ENCODE results near the gene PTPRJ. TPM values are rescaled to one million over a fixed set of nuclear protein-coding genes. Genes with fewer than 3 reads are reported as not detected.

The PTPRJ gene
- total RNA-seq, 2 donors from 2014 or later, result 23.6 to 26.5 TPM

- H3K36me3 Mint-ChIP-seq, result peaks cover 0 to 26% of the 10 kb centered on the region in 2 donors
- no peaks in the 10 kb centered on the region for H3K9me3 Mint-ChIP-seq
- DNase-seq (ENCODE audit: low spot score in 2 of 2), result no peak
- ATAC-seq, result no peak
- H3K27ac Mint-ChIP-seq, result peak overlapping the region in 1 of 2 donors; percentile 1
These were observed 57.5 kb downstream of the PTPRJ start for GRCh38 chr11:48037709-48038468.

- DNase-seq (ENCODE audit: low spot score in 2 of 2), result no peak
- no peak for ATAC-seq
- Mint-ChIP-seq H3K27ac (peak overlapping the region in 1 of 2 donors; percentile 13), H3K36me3 (peaks cover 0 to 26% of the 10 kb centered on the region in 2 donors), H3K9me3 (no peaks in the 10 kb centered on the region)
These were observed 60.6 kb downstream of the PTPRJ start for GRCh38 chr11:48040830-48041444.

GRCh38 chr11:48041877-48042695 lies 61.7 kb downstream of the PTPRJ start:
- ATAC-seq (peak in 1 of 2 donors; percentile 47), DNase-seq (ENCODE audit: low spot score in 2 of 2) (no peak)
- Mint-ChIP-seq H3K36me3 (peaks cover 0 to 25% of the 10 kb centered on the region in 2 donors), H3K27ac (peak overlapping the region; percentile 30 to 32), H3K9me3 (no peaks in the 10 kb centered on the region)

GRCh38 chr11:48043111-48043990 lies 63.0 kb downstream of the PTPRJ start:
- no peak for DNase-seq (ENCODE audit: low spot score in 2 of 2)
- ATAC-seq, result peak; percentile 59 to 74
- Mint-ChIP-seq H3K27ac (peak overlapping the region; percentile 30 to 86), H3K36me3 (peaks cover 0 to 24% of the 10 kb centered on the region in 2 donors), H3K9me3 (no peaks in the 10 kb centered on the region)

GRCh38 chr11:48043991-48044512 lies 63.7 kb downstream of the PTPRJ start:
- Mint-ChIP-seq H3K36me3 (peaks cover 0 to 25% of the 10 kb centered on the region in 2 donors), H3K9me3 (no peaks in the 10 kb centered on the region), H3K27ac (peak overlapping the region in 1 of 2 donors; percentile 86)
- no peak for DNase-seq (ENCODE audit: low spot score in 2 of 2)
- ATAC-seq, result peak in 1 of 2 donors; percentile 16

- H3K9me3 Mint-ChIP-seq, result no peaks in the 10 kb centered on the region
- H3K36me3 Mint-ChIP-seq, result peaks cover 0 to 25% of the 10 kb centered on the region in 2 donors
- ATAC-seq, result no peak
- no peak overlapping the region for H3K27ac Mint-ChIP-seq
- DNase-seq (ENCODE audit: low spot score in 2 of 2), result no peak
These were observed 64.2 kb downstream of the PTPRJ start for GRCh38 chr11:48044577-48044976.

- ATAC-seq (no peak), DNase-seq (ENCODE audit: low spot score in 2 of 2) (no peak)
- Mint-ChIP-seq H3K27ac (no peak overlapping the region), H3K9me3 (no peaks in the 10 kb centered on the region), H3K36me3 (peaks cover 0 to 25% of the 10 kb centered on the region in 2 donors)
These were observed 65.2 kb downstream of the PTPRJ start for GRCh38 chr11:48045536-48045935.

GRCh38 chr11:48047616-48048015 lies 67.3 kb downstream of the PTPRJ start:
- peaks cover 0 to 18% of the 10 kb centered on the region in 2 donors for H3K36me3 Mint-ChIP-seq
- ATAC-seq, result no peak
- DNase-seq (ENCODE audit: low spot score in 2 of 2), result no peak
- no peak overlapping the region for H3K27ac Mint-ChIP-seq
- H3K9me3 Mint-ChIP-seq, result no peaks in the 10 kb centered on the region

GRCh38 chr11:48049036-48049435 lies 68.7 kb downstream of the PTPRJ start:
- DNase-seq (ENCODE audit: low spot score in 2 of 2), result no peak
- no peaks in the 10 kb centered on the region for H3K9me3 Mint-ChIP-seq
- ATAC-seq, result no peak
- peaks cover 0 to 18% of the 10 kb centered on the region in 2 donors for H3K36me3 Mint-ChIP-seq
- H3K27ac Mint-ChIP-seq, result peak overlapping the region in 1 of 2 donors; percentile 68

- peaks cover 0 to 15% of the 10 kb centered on the region in 2 donors for H3K36me3 Mint-ChIP-seq
- no peak for ATAC-seq
- no peak overlapping the region for H3K27ac Mint-ChIP-seq
- DNase-seq (ENCODE audit: low spot score in 2 of 2), result no peak
- no peaks in the 10 kb centered on the region for H3K9me3 Mint-ChIP-seq
These were observed 69.9 kb downstream of the PTPRJ start for GRCh38 chr11:48050304-48050703.

- ATAC-seq (no peak), DNase-seq (ENCODE audit: low spot score in 2 of 2) (no peak)
- Mint-ChIP-seq H3K9me3 (no peaks in the 10 kb centered on the region), H3K27ac (peak overlapping the region in 1 of 2 donors; percentile 79), H3K36me3 (peaks cover 0 to 5% of the 10 kb centered on the region in 2 donors)
These were observed 71.0 kb downstream of the PTPRJ start for GRCh38 chr11:48051217-48051830.

GRCh38 chr11:48052183-48053044 lies 72.1 kb downstream of the PTPRJ start:
- peak overlapping the region in 1 of 2 donors; percentile 44 for H3K27ac Mint-ChIP-seq
- ATAC-seq (no peak), DNase-seq (ENCODE audit: low spot score in 2 of 2) (no peak)
- no peaks in the 10 kb centered on the region for H3K9me3 Mint-ChIP-seq
- H3K36me3 Mint-ChIP-seq, result peaks cover 0 to 5% of the 10 kb centered on the region in 2 donors

GRCh38 chr11:48054994-48055291 lies 74.6 kb downstream of the PTPRJ start:
- peak overlapping the region in 1 of 2 donors; percentile 87 for H3K27ac Mint-ChIP-seq
- ATAC-seq, result no peak

GRCh38 chr11:48055292-48056132 lies 75.2 kb downstream of the PTPRJ start:
- H3K27ac Mint-ChIP-seq, result peak overlapping the region; percentile 69 to 87
- DNase-seq (ENCODE audit: low spot score in 2 of 2) (peak; percentile 66 to 75), ATAC-seq (peak; percentile 92 to 93)
- no peaks in the 10 kb centered on the region for H3K9me3 Mint-ChIP-seq
- H3K36me3 Mint-ChIP-seq, result peaks cover 0 to 8% of the 10 kb centered on the region in 2 donors

More at GRCh38 chr11:48054994-48055291, 74.6 kb downstream of the PTPRJ start:
- H3K9me3 Mint-ChIP-seq, result no peaks in the 10 kb centered on the region
- peaks cover 0 to 8% of the 10 kb centered on the region in 2 donors for H3K36me3 Mint-ChIP-seq
- no peak for DNase-seq (ENCODE audit: low spot score in 2 of 2)
